ENCODE results near the gene ZNF609.
"Not testable (repeated sequence)": the region's sequence is repeated elsewhere in the genome, so short reads cannot be mapped to it uniquely, and the experiment has no call there.

Gene ZNF609

DNA sequence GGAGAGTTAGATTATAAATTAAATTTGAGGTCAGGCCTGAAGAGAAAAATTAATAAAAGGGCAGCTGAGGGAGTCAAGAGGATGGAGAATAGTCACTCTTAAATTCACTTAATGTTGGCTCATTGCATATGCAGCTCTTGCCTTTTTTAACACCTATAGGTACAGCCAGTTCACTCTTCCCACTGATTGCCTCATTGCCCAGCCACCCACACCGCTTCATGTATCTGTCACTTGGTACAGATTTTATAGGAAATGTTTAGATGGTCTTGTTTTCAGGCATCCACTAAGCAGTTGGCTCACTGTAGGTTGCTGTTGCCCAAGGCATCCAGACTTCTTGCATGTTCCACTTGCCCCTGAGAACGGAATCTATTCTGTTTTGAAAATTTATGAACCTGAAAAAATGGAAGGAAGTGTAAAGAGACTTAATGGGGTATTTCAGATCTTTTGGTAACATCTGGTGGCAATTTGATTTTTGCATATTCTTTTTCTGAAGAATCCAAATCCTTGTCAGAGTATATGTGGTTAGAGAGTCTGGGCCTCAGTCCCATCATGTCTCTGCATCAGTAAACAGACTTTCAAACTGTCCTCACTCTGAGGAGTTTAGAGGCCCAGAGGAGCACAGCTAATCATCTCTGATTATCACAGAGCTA, 163.1 kb downstream of the ZNF609 start:
- peaks cover 28 to 50% (median 33%) of the 10 kb centered on the region in 10 experiments for H3K4me1 ChIP-seq
- H3K9ac ChIP-seq: no peak overlapping the region; a peak in 1 of 22 replicates
- H3K36me3 ChIP-seq: peaks cover 41 to 58% (median 50%) of the 10 kb centered on the region in 11 experiments
- no peak overlapping the region for H3K4me3 ChIP-seq
- peaks cover 47 to 67% (median 55%) of the 10 kb centered on the region in 11 experiments for H4K20me1 ChIP-seq
- H3K27me3 ChIP-seq: no peaks in the 10 kb centered on the region
- no peaks in the 10 kb centered on the region for H3K9me3 ChIP-seq (replicated peaks in 1 of 11)
- no peak overlapping the region for H3K27ac ChIP-seq
- no peak for TF ChIP-seq Cebpa-rat (IDR thresholded peaks at IDR 0.05)
- peak overlapping the region in 6 of 11 experiments; percentile 37 to 64 (median 50); a peak in 10 of 22 replicates for H3K4me2 ChIP-seq

GRCh38 chr15:64624242-64624641, 163.9 kb downstream of the ZNF609 start:
- no peaks in the 10 kb centered on the region for H3K27me3 ChIP-seq
- no peak overlapping the region for H3K27ac ChIP-seq
- H4K20me1 ChIP-seq: peaks cover 40 to 59% (median 47%) of the 10 kb centered on the region in 11 experiments; a peak in 20 of 22 replicates
- peaks cover 44 to 62% (median 55%) of the 10 kb centered on the region in 11 experiments for H3K36me3 ChIP-seq
- no peak overlapping the region for H3K4me3 ChIP-seq
- H3K4me1 ChIP-seq: peaks cover 28 to 42% (median 32%) of the 10 kb centered on the region in 10 experiments
- H3K9ac ChIP-seq: no peak overlapping the region; a peak in 1 of 22 replicates
- TF ChIP-seq Cebpa-rat (IDR thresholded peaks at IDR 0.05): no peak
- no peak overlapping the region for H3K4me2 ChIP-seq
- H3K9me3 ChIP-seq (replicated peaks in 1 of 11): no peaks in the 10 kb centered on the region

DNA sequence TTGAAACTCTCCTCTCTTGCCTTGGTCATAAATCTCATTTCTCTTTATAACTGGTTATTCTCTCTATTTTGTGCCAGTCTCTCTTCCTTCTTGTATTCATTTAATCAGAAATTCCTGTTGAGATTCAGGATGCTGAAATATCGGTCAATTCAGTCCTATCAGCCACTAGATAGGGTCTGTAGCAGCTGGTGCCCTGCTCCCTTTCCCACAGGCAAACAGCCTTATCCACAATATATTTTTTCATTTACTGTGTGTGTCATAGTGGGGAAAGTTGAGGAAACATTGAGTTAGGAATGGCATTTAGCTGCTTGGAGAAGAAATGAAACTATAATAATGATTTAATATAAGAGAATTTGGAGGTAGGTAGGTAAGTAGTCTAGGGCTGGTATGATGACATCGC, 168.7 kb downstream of the ZNF609 start:
- Histone ChIP-seq H3K27me3 (no peaks in the 10 kb centered on the region), H3K36me3 (peaks cover 61 to 93% (median 78%) of the 10 kb centered on the region in 11 experiments), H3K4me1 (peaks cover 16 to 34% (median 24%) of the 10 kb centered on the region in 10 experiments), H4K20me1 (peaks cover 1 to 23% (median 11%) of the 10 kb centered on the region in 11 experiments; a peak in 13 of 22 replicates), H3K27ac (no peak overlapping the region), H3K9ac (no peak overlapping the region), H3K4me3 (no peak overlapping the region), H3K4me2 (no peak overlapping the region), H3K9me3 (replicated peaks in 1 of 11) (no peaks in the 10 kb centered on the region)
- no peak for TF ChIP-seq Cebpa-rat (IDR thresholded peaks at IDR 0.05)

- peaks cover 52 to 82% (median 71%) of the 10 kb centered on the region in 11 experiments for H3K36me3 ChIP-seq
- peaks cover 0 to 3% (median 0%) of the 10 kb centered on the region in 11 experiments; a peak in 3 of 22 replicates for H3K9me3 ChIP-seq (replicated peaks in 1 of 11)
- peaks cover 6 to 32% (median 20%) of the 10 kb centered on the region in 11 experiments; a peak in 12 of 22 replicates for H4K20me1 ChIP-seq
- peaks cover 31 to 49% (median 34%) of the 10 kb centered on the region in 10 experiments for H3K4me1 ChIP-seq
- peak overlapping the region in 1 of 11 experiments; percentile 28; a peak in 1 of 22 replicates for H3K27ac ChIP-seq
- no peak for TF ChIP-seq Cebpa-rat (IDR thresholded peaks at IDR 0.05)
- H3K9ac ChIP-seq: no peak overlapping the region
- no peak overlapping the region for H3K4me2 ChIP-seq
- H3K4me3 ChIP-seq: no peak overlapping the region
- no peaks in the 10 kb centered on the region for H3K27me3 ChIP-seq
These were observed 170.2 kb downstream of the ZNF609 start for GRCh38 chr15:64630396-64631107.

DNA sequence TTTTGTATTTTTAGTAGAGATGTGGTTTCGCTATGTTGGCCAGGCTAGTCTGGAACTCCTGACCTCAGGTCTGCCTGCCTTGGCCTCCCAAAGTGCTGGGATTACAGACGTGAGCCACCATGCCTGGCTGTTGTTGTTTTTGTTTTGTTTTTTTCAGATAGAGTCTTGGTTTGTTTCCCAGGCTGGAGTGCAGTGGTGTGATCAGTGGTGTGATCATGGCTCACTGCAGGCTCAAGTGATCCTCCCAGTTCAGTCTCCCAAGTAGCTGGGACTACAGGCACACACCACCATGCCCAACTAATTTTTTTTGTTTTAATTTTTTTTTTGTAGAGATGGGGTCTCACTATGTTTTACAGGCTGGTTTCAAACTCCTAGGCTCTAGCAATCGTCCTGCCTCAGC, 172.3 kb downstream of the ZNF609 start:
- Histone ChIP-seq H3K36me3 (peaks cover 58 to 84% (median 76%) of the 10 kb centered on the region in 11 experiments), H3K4me2 (peak overlapping the region in 6 of 11 experiments; percentile 12 to 63 (median 42); a peak in 8 of 22 replicates), H4K20me1 (peaks cover 6 to 28% (median 19%) of the 10 kb centered on the region in 11 experiments; a peak in 12 of 22 replicates), H3K9me3 (replicated peaks in 1 of 11) (peaks cover 13 to 24% (median 20%) of the 10 kb centered on the region in 11 experiments), H3K4me1 (peaks cover 32 to 52% (median 35%) of the 10 kb centered on the region in 10 experiments), H3K27ac (peak overlapping the region in 4 of 11 experiments; percentile 0 to 22 (median 16); a peak in 3 of 22 replicates)
- H3K4me3 ChIP-seq, H3K9ac ChIP-seq, H3K27me3 ChIP-seq: not testable (repeated sequence)

GRCh38 chr15:64633332-64633731, 173.0 kb downstream of the ZNF609 start:
- peaks cover 6 to 28% (median 17%) of the 10 kb centered on the region in 11 experiments; a peak in 11 of 22 replicates for H4K20me1 ChIP-seq
- no peak for TF ChIP-seq Cebpa-rat (IDR thresholded peaks at IDR 0.05)
- no peaks in the 10 kb centered on the region for H3K27me3 ChIP-seq
- peaks cover 58 to 82% (median 74%) of the 10 kb centered on the region in 11 experiments for H3K36me3 ChIP-seq
- H3K9me3 ChIP-seq (replicated peaks in 1 of 11): peaks cover 13 to 28% (median 21%) of the 10 kb centered on the region in 11 experiments
- no peak overlapping the region; a peak in 2 of 22 replicates for H3K9ac ChIP-seq
- H3K27ac ChIP-seq: peak overlapping the region in 6 of 11 experiments; percentile 0 to 43 (median 18); a peak in 3 of 22 replicates
- no peak overlapping the region; a peak in 1 of 20 replicates for H3K4me3 ChIP-seq
- H3K4me1 ChIP-seq: peaks cover 32 to 53% (median 35%) of the 10 kb centered on the region in 10 experiments
- peak overlapping the region; percentile 10 to 63 (median 49); a peak in 20 of 22 replicates for H3K4me2 ChIP-seq

DNA sequence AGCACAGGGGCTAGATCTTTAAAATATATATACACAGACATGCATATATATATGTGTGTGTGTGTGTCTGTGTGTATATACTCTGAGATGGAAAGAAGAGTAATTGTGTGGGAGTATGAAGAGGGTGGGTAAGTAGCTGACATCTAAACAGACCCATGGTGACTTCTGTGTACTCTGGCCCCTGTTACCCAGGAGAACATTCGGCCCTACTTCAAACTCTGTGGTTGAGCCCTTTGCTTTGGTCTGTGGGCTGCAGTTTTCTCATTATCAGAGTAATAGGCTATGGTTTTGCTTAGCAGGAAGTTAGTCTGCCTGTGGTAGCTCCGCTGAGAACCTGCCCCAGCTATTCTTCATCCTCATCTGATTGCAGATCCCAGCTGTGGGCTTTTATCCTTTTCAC, 173.6 kb downstream of the ZNF609 start:
- Histone ChIP-seq H3K4me2 (peak overlapping the region; percentile 14 to 63 (median 49)), H3K4me3 (no peak overlapping the region), H4K20me1 (peaks cover 6 to 28% (median 17%) of the 10 kb centered on the region in 11 experiments; a peak in 10 of 22 replicates), H3K27ac (peak overlapping the region in 6 of 11 experiments; percentile 3 to 43 (median 18); a peak in 5 of 22 replicates), H3K9ac (no peak overlapping the region), H3K9me3 (replicated peaks in 1 of 11) (peaks cover 13 to 30% (median 21%) of the 10 kb centered on the region in 11 experiments), H3K4me1 (peaks cover 34 to 60% (median 40%) of the 10 kb centered on the region in 10 experiments), H3K36me3 (peaks cover 61 to 82% (median 74%) of the 10 kb centered on the region in 11 experiments), H3K27me3 (no peaks in the 10 kb centered on the region)
- no peak for TF ChIP-seq Cebpa-rat (IDR thresholded peaks at IDR 0.05)

DNA sequence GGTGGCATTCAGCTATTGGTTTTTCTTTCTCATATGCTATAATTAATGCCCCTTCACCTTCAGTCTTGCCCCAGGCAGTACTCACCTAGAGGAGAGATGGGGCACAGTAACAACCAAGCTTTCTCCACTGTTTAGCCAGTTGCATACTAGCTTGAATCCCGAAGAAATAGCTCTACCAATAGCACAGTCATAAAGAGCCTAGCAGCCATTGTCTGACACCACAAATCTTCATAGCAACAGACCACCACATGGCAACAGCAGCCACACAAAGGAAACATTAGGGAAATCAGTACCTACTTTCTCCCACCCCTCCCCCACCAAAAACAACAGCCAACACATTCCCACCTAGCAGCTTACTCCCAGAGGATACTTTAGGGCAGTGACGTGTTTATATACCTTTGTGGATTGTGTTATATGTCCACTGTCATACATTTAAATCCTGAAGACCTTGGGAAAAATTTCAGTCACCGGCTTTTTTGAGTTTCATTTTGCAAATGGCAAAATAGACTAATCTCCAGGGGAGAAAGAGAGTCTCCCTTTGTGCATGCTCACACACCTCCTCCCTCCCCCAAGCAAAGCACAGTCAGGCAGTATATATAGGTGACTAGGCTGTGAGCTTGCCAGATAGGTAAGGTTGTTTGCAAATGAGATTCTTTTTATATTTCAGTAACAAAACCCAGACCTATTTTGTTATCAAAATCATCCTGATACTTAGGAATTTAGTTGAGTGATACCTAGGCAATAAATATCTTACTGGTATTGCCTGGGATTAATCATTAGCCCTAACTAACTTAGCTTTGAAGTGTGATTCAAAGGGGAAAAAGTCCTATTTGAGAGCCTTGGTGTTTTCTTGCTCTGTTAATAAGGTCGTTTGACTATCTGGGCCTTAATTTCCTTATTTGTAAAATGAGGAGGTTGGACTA, 174.5 kb downstream of the ZNF609 start:
- TF ChIP-seq Cebpa-rat (IDR thresholded peaks at IDR 0.05): no peak
- Histone ChIP-seq H4K20me1 (peaks cover 6 to 28% (median 17%) of the 10 kb centered on the region in 11 experiments; a peak in 10 of 22 replicates), H3K27ac (peak overlapping the region in 7 of 11 experiments; percentile 1 to 43 (median 17); a peak in 7 of 22 replicates), H3K4me1 (peaks cover 34 to 68% (median 48%) of the 10 kb centered on the region in 10 experiments), H3K9me3 (replicated peaks in 1 of 11) (peaks cover 13 to 30% (median 21%) of the 10 kb centered on the region in 11 experiments), H3K27me3 (no peaks in the 10 kb centered on the region), H3K4me3 (no peak overlapping the region), H3K4me2 (peak overlapping the region; percentile 14 to 63 (median 49)), H3K36me3 (peaks cover 52 to 77% (median 69%) of the 10 kb centered on the region in 11 experiments), H3K9ac (0 out of 22 replicates have a peak overlapping the region, but pooled peaks of 1 of the 11 experiments have one; percentile 28)

All from BLaER1 treated with 17β-estradiol and CSF1 and Interleukin-3, amounts not matched to agents 10 nM and 100 nM (cell line).